A549 (cell line): ENCODE measurements around the gene DHX29. TPM values are rescaled to one million over a fixed set of nuclear protein-coding genes. Genes with fewer than 3 reads are reported as not detected.

Experiments used
- ATAC-seq, 2 experiments: fragments of 200-7000 bp in 1 of 2; fragments of >200 bp in 1 of 2; cut with Nextera tagmentation in 1 of 2; cut with Tn5 transposase in 1 of 2; 3 replicates each; pipeline versions ENCODE4 v1.8.0 to v1.9.1; 2018 to 2020; ENCODE audit warnings: mild to moderate bottlenecking in 1 of 2, moderate library complexity in 1 of 2
- CTCF ChIA-PET: fragments of 300-600 bp; sonication (Branson Sonifier 250); formaldehyde crosslinking; extraction: SDS; loops from one replicate; lab custom pipeline; 2021; ENCODE audit warnings: antibody characterized with exemption, inconsistent platforms; lab: Yijun Ruan, JAX
- POLR2A ChIA-PET: fragments of 350-600 bp; formaldehyde crosslinking; extraction: SDS; loops from one replicate; lab custom pipeline; 2021; ENCODE audit warnings: antibody characterized with exemption, inconsistent platforms; lab: Yijun Ruan, JAX
- DNase-seq, 2 experiments: peaks; one replicate each; pipeline versions ENCODE4 v3.0.0 to v3.0.0-alpha.2; 2011 to 2016; ENCODE audit warnings: low read depth in 1 of 2, low spot score in 1 of 2
- FAIRE-seq: peaks from 2 replicates; lab custom pipeline; 2011; peaks lifted over from hg19 to GRCh38; lab: Jason Lieb, UNC
- H3K27ac ChIP-seq, 2 experiments: fragments of >200 bp; sonication (Bioruptor Twin); formaldehyde crosslinking; 3 replicates each; pipeline ENCODE4 v1.5.1; 2016 to 2017
- H3K4me1 ChIP-seq: fragments of >200 bp; sonication (Bioruptor Twin); formaldehyde crosslinking; 3 replicates; pipeline ENCODE4 v1.6.1; 2016
- H3K4me2 ChIP-seq: fragments of >200 bp; sonication (Bioruptor Twin); formaldehyde crosslinking; 3 replicates; pipeline ENCODE4 v1.6.1; 2016
- H3K4me3 ChIP-seq: fragments of >200 bp; sonication (Bioruptor Twin); formaldehyde crosslinking; 3 replicates; pipeline ENCODE4 v1.5.1; 2016
- H3K9me3 ChIP-seq: fragments of >200 bp; sonication (Bioruptor Twin); formaldehyde crosslinking; 3 replicates; pipeline ENCODE4 v1.6.1; 2016
- CEBPB ChIP-seq, 2 experiments: fragments of >200 bp in 1 of 2; sonication (Bioruptor Twin) in 1 of 2; formaldehyde crosslinking in 1 of 2; IDR thresholded peaks; 2 replicates each; pipeline ENCODE4 v1.6.1; 2012 to 2016
- CHD2 ChIP-seq: fragments of 150-350 bp; IDR thresholded peaks from 2 replicates; pipeline ENCODE4 v1.6.1; 2014; ENCODE audit warnings: low read length; ENCODE audit not compliant: partially characterized antibody
- EHF ChIP-seq: fragments of 250-450 bp; sonication (Bioruptor Pico); IDR thresholded peaks from 2 replicates; pipeline ENCODE4 v1.5.0; 2020; ENCODE audit warnings: mild to moderate bottlenecking
- EP300 ChIP-seq, 2 experiments: fragments of >200 bp; sonication (Bioruptor Twin); formaldehyde crosslinking; IDR thresholded peaks; 2 replicates in 1 of 2; 3 replicates in 1 of 2; pipeline ENCODE4 v1.6.1; 2016 to 2017
- HDAC2 ChIP-seq: fragments of 200-600 bp; sonication (generic); IDR thresholded peaks from 2 replicates; pipeline ENCODE4 v1.6.1; 2016
- HOXA7 ChIP-seq: fragments of 250-450 bp; sonication (Bioruptor Pico); IDR thresholded peaks from 2 replicates; pipeline ENCODE4 v1.5.0; 2020; ENCODE audit warnings: mild to moderate bottlenecking, moderate library complexity
- JUNB ChIP-seq: fragments of >200 bp; sonication (Bioruptor Twin); formaldehyde crosslinking; IDR thresholded peaks from 2 replicates; pipeline ENCODE4 v1.6.1; 2016
- MAFK ChIP-seq: fragments of 450-650 bp; IDR thresholded peaks from 2 replicates; pipeline ENCODE4 v1.6.1; 2014; ENCODE audit not compliant: partially characterized antibody
- MAZ ChIP-seq: fragments of 150-350 bp; IDR thresholded peaks from 2 replicates; pipeline ENCODE4 v1.6.1; 2014; ENCODE audit warnings: antibody characterized with exemption, low read depth, low read length, borderline replicate concordance
- MYC ChIP-seq: IDR thresholded peaks from 2 replicates; pipeline ENCODE4 v1.6.1; 2012; ENCODE audit warnings: mild to moderate bottlenecking, inconsistent platforms, low read length, improper control_type of control experiment, borderline replicate concordance
- POLR2AphosphoS2 ChIP-seq: conservative IDR thresholded peaks from 2 replicates; pipeline ENCODE4 v1.6.1; 2012; ENCODE audit warnings: low read length, improper control_type of control experiment, inconsistent platforms
- RFX5 ChIP-seq: fragments of 450-650 bp; IDR thresholded peaks from 2 replicates; pipeline ENCODE4 v1.7.1; 2014; ENCODE audit warnings: antibody characterized with exemption, mild to moderate bottlenecking, moderate library complexity
- TFCP2L1 ChIP-seq: fragments of 250-450 bp; sonication (Bioruptor Pico); IDR thresholded peaks from 2 replicates; pipeline ENCODE4 v1.5.0; 2021; ENCODE audit warnings: mild to moderate bottlenecking
- TP53 ChIP-seq: fragments of 250-450 bp; sonication (Bioruptor Pico); IDR thresholded peaks from 2 replicates; pipeline ENCODE4 v1.5.0; 2021; ENCODE audit warnings: mild to moderate bottlenecking, moderate library complexity
- ZNF302 ChIP-seq: fragments of 250-450 bp; sonication (Bioruptor Pico); IDR thresholded peaks from 2 replicates; pipeline ENCODE4 v1.9.0; 2021; ENCODE audit warnings: inconsistent platforms, mild to moderate bottlenecking, moderate library complexity
- ZSCAN20 ChIP-seq: fragments of 250-450 bp; sonication (Bioruptor Pico); IDR thresholded peaks from 2 replicates; pipeline ENCODE4 v1.8.0; 2022; ENCODE audit warnings: mild to moderate bottlenecking, moderate library complexity
- WGBS: methylation state at CpG from one replicate; pipeline ENCODE4 v1.1.6; 2017; ENCODE audit errors: missing lambda C conversion rate; 5-methylcytosine and 5-hydroxymethylcytosine counted together
- polyA plus RNA-seq, 4 experiments: library from polyadenylated mRNA; depleted of rRNA in 3 of 4; stranded (reverse); fragments of >200 nt; fragmentation: RNase III in 1 of 4; extraction: RNeasy Plus Mini Kit Qiagen cat#74134 plus additional on column Dnase treatment in 1 of 4; gene quantifications; 2 replicates in 3 of 4; 3 replicates in 1 of 4; pipeline ENCODE4 v1.2.3, GENCODE V29; 2011 to 2017
- TF ChIP-seq, protein P1 (sequence below): IDR thresholded peaks from 2 replicates; pipeline ENCODE4 v1.6.1; 2012; ENCODE audit warnings: low read depth, borderline replicate concordance
- TF ChIP-seq, protein P2 (sequence below): fragments of 250-450 bp; sonication (Bioruptor Pico); IDR thresholded peaks from 2 replicates; pipeline ENCODE4 v1.5.0; 2021; ENCODE audit warnings: mild to moderate bottlenecking, moderate library complexity, borderline replicate concordance
- TF ChIP-seq, protein P3 (sequence below): fragments of 250-450 bp; sonication (Bioruptor Pico); IDR thresholded peaks from 2 replicates; pipeline ENCODE4 v1.5.0; 2020; ENCODE audit warnings: low read depth, mild to moderate bottlenecking, moderate library complexity
- TF ChIP-seq, protein P4 (sequence below): IDR thresholded peaks from 2 replicates; pipeline ENCODE4 v1.6.1; 2012
- TF ChIP-seq, protein P5 (sequence below): fragments of >200 bp; sonication (Bioruptor Twin); formaldehyde crosslinking; IDR thresholded peaks from 3 replicates; pipeline ENCODE4 v1.5.1; 2016
- TF ChIP-seq, protein P6 (sequence below): fragments of >200 bp; sonication (Bioruptor Twin); formaldehyde crosslinking; IDR thresholded peaks from 3 replicates; pipeline ENCODE4 v1.6.1; 2016
- TF ChIP-seq, protein P7 (sequence below): fragments of 450-650 bp; IDR thresholded peaks from 2 replicates; pipeline ENCODE4 v1.6.1; 2014; ENCODE audit warnings: antibody characterized with exemption

The DHX29 gene
- polyA plus RNA-seq, 2 of the 4 experiments (the other 2 are of a cell fraction) = 12.3 to 25.4 TPM

DNA sequence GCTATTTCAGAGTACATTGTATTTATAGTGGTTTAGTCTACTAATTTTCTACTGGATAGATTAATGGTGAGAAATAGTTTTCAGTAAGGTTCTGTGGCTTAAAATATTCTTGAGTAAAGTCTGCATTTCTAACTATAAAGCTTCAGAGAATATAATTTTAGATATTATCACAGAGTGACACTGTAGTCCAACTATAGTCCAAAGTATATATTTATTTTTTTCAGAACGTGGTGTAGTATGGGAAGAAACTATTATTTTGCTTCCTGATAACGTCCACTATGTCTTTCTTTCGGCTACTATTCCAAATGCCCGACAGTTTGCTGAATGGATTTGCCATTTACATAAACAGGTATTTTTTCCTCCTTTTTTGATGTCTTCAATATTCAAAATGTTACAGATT, 35.6 kb upstream of the DHX29 start:
- H3K4me1 ChIP-seq = 0 out of 3 replicates have a peak, but pooled peaks cover 2% of the 10 kb centered on the region
- no peak for ATAC-seq
- FAIRE-seq = no peak
- DNase-seq = no peak
- H3K27ac ChIP-seq = no peak overlapping the region
- 84% methylated on average over 4 of the region's 4 CpGs for WGBS
- TF ChIP-seq, protein P1, sequence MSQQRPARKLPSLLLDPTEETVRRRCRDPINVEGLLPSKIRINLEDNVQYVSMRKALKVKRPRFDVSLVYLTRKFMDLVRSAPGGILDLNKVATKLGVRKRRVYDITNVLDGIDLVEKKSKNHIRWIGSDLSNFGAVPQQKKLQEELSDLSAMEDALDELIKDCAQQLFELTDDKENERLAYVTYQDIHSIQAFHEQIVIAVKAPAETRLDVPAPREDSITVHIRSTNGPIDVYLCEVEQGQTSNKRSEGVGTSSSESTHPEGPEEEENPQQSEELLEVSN = no peak
- TF ChIP-seq RFX5 = no peak
- TF ChIP-seq EHF (CRISPR knock-in tag) = no peak
- TF ChIP-seq, protein P2, sequence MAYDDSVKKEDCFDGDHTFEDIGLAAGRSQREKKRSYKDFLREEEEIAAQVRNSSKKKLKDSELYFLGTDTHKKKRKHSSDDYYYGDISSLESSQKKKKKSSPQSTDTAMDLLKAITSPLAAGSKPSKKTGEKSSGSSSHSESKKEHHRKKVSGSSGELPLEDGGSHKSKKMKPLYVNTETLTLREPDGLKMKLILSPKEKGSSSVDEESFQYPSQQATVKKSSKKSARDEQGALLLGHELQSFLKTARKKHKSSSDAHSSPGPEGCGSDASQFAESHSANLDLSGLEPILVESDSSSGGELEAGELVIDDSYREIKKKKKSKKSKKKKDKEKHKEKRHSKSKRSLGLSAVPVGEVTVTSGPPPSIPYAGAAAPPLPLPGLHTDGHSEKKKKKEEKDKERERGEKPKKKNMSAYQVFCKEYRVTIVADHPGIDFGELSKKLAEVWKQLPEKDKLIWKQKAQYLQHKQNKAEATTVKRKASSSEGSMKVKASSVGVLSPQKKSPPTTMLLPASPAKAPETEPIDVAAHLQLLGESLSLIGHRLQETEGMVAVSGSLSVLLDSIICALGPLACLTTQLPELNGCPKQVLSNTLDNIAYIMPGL (CRISPR knock-in tag) = no peak
- no peak for TF ChIP-seq CEBPB (IDR thresholded peaks at IDR 0.05)
- TF ChIP-seq HOXA7 (CRISPR knock-in tag) = no peak
- no peak for TF ChIP-seq EP300 (IDR thresholded peaks at IDR 0.05)
- TF ChIP-seq MYC = no peak
- TF ChIP-seq, protein P3, sequence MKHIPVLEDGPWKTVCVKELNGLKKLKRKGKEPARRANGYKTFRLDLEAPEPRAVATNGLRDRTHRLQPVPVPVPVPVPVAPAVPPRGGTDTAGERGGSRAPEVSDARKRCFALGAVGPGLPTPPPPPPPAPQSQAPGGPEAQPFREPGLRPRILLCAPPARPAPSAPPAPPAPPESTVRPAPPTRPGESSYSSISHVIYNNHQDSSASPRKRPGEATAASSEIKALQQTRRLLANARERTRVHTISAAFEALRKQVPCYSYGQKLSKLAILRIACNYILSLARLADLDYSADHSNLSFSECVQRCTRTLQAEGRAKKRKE (CRISPR knock-in tag) = no peak
- H3K4me2 ChIP-seq = no peak overlapping the region
- ChIA-PET POLR2A (no interaction called here), CTCF (interaction anchor here (0.9 to 1.5 kb wide), 4 partner anchors 36 to 349 kb away, joined by 3 to 14 read pairs (median 4); partner anchors contain the start of genes DHX29 and MTREX)
- no peak overlapping the region for H3K4me3 ChIP-seq
- H3K9me3 ChIP-seq = peaks cover 9% of the 10 kb centered on the region; the same call in 1 of the 3 replicates

DNA sequence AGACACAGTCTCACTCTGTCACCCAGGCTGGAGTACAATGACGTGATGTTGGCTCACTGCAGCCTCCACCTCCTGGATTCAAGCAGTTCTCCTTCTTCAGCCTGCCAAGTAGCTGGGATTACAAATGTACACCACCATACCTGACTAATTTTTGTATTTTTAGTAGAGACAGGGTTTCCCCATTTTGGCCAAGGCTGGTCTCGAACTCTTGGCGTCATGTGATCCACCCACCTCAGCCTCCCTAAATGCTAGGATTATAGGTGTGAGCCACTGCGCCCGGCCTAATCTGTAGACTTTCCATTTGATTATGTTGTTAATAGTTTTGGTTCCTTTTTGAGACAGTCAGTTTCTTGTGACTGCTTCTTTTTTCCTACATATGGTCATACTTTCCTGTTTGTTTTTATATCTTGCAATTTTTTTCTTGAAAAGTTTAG, 31.3 kb upstream of the DHX29 start:
- DNase-seq (no peak), FAIRE-seq (no peak), ATAC-seq (no peak)
- ChIA-PET CTCF (no interaction called here), POLR2A (no interaction called here)
- H3K27ac ChIP-seq = no peak overlapping the region
- TF ChIP-seq ZSCAN20 (CRISPR knock-in tag) (no peak), MAFK (no peak), EHF (CRISPR knock-in tag) (no peak), JUNB (no peak)
- TF ChIP-seq, protein P3 (CRISPR knock-in tag) = no peak
- TF ChIP-seq, protein P4, sequence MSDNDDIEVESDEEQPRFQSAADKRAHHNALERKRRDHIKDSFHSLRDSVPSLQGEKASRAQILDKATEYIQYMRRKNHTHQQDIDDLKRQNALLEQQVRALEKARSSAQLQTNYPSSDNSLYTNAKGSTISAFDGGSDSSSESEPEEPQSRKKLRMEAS = no peak
- H3K4me3 ChIP-seq = no peak overlapping the region
- H3K4me1 ChIP-seq = 0 out of 3 replicates have a peak, but pooled peaks cover 3% of the 10 kb centered on the region
- WGBS = 97% methylated on average over 5 of the region's 5 CpGs
- no peak overlapping the region for H3K4me2 ChIP-seq
- no peaks in the 10 kb centered on the region for H3K9me3 ChIP-seq

DNA sequence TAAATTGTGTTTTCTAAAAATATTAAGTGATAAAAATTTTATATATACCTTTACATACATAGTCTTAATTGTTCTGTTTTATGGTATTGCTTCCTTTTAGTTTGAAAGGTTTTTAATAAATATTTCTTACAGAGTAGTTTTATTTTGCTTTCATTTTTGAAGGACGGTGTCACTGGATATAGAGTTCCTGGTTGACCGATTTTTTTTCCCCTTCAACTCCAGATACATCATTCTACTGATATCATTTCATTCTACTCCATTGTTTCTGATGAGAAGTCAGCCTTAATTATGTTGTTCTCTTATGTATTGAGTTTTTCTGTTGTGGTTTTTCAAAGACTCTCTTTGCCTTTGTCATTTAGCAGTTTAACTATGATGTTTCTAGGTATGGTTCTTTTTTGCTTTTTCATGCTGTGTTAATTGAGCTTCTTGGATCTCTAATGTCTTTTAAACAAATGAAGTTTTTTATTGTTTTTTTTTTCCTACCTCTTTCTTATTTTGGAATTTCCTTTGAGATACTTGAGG, 30.7 kb upstream of the DHX29 start:
- DNase-seq (no peak), ATAC-seq (no peak), FAIRE-seq (no peak)
- Histone ChIP-seq H3K9me3 (no peaks in the 10 kb centered on the region), H3K4me2 (no peak overlapping the region), H3K4me1 (0 out of 3 replicates have a peak, but pooled peaks cover 3% of the 10 kb centered on the region), H3K27ac (no peak overlapping the region), H3K4me3 (no peak overlapping the region)
- POLR2A ChIA-PET = no interaction called here
- CTCF ChIA-PET = interaction anchor here (0.6 kb wide), 1 partner anchor 324 kb away, joined by 4 read pairs; no protein-coding TSS in a partner anchor
- WGBS = 81% methylated on average over 2 of the region's 2 CpGs
- TF ChIP-seq, protein P5, sequence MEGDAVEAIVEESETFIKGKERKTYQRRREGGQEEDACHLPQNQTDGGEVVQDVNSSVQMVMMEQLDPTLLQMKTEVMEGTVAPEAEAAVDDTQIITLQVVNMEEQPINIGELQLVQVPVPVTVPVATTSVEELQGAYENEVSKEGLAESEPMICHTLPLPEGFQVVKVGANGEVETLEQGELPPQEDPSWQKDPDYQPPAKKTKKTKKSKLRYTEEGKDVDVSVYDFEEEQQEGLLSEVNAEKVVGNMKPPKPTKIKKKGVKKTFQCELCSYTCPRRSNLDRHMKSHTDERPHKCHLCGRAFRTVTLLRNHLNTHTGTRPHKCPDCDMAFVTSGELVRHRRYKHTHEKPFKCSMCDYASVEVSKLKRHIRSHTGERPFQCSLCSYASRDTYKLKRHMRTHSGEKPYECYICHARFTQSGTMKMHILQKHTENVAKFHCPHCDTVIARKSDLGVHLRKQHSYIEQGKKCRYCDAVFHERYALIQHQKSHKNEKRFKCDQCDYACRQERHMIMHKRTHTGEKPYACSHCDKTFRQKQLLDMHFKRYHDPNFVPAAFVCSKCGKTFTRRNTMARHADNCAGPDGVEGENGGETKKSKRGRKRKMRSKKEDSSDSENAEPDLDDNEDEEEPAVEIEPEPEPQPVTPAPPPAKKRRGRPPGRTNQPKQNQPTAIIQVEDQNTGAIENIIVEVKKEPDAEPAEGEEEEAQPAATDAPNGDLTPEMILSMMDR = no peak
- TF ChIP-seq, protein P6, sequence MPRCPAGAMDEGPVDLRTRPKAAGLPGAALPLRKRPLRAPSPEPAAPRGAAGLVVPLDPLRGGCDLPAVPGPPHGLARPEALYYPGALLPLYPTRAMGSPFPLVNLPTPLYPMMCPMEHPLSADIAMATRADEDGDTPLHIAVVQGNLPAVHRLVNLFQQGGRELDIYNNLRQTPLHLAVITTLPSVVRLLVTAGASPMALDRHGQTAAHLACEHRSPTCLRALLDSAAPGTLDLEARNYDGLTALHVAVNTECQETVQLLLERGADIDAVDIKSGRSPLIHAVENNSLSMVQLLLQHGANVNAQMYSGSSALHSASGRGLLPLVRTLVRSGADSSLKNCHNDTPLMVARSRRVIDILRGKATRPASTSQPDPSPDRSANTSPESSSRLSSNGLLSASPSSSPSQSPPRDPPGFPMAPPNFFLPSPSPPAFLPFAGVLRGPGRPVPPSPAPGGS = no peak
- no peak for TF ChIP-seq ZNF302 (CRISPR knock-in tag)
- TF ChIP-seq MAZ = no peak
- TF ChIP-seq RFX5 = no peak
- TF ChIP-seq, protein P7, sequence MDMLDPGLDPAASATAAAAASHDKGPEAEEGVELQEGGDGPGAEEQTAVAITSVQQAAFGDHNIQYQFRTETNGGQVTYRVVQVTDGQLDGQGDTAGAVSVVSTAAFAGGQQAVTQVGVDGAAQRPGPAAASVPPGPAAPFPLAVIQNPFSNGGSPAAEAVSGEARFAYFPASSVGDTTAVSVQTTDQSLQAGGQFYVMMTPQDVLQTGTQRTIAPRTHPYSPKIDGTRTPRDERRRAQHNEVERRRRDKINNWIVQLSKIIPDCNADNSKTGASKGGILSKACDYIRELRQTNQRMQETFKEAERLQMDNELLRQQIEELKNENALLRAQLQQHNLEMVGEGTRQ = no peak
- no peak for TF ChIP-seq EP300 (IDR thresholded peaks at IDR 0.05)
- no peak for TF ChIP-seq TFCP2L1
- TF ChIP-seq CHD2 = no peak
- no peak for TF ChIP-seq HDAC2
- TF ChIP-seq ZSCAN20 (CRISPR knock-in tag) = no peak
- TF ChIP-seq POLR2AphosphoS2 = no peak
- TF ChIP-seq, protein P3 (CRISPR knock-in tag) = no peak
- TF ChIP-seq TP53 (CRISPR knock-in tag) = no peak
